ENCODE data around the gene EGR4.

GRCh38 chr2:73267008-73267407 lies 26.3 kb downstream of the EGR4 start:
- TF ChIP-seq, protein P1, sequence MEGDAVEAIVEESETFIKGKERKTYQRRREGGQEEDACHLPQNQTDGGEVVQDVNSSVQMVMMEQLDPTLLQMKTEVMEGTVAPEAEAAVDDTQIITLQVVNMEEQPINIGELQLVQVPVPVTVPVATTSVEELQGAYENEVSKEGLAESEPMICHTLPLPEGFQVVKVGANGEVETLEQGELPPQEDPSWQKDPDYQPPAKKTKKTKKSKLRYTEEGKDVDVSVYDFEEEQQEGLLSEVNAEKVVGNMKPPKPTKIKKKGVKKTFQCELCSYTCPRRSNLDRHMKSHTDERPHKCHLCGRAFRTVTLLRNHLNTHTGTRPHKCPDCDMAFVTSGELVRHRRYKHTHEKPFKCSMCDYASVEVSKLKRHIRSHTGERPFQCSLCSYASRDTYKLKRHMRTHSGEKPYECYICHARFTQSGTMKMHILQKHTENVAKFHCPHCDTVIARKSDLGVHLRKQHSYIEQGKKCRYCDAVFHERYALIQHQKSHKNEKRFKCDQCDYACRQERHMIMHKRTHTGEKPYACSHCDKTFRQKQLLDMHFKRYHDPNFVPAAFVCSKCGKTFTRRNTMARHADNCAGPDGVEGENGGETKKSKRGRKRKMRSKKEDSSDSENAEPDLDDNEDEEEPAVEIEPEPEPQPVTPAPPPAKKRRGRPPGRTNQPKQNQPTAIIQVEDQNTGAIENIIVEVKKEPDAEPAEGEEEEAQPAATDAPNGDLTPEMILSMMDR (IDR thresholded peaks at IDR 0.05; ENCODE audit: low read depth, low read length): no peak
- no peak for TF ChIP-seq POLR2A (IDR thresholded peaks at IDR 0.05; ENCODE audit: extremely low read depth, insufficient read length)
